Activated CD4-positive, alpha-beta T cell treated with anti-CD3 and anti-CD28 coated beads, Interleukin-2, amount 50 U/mL, for 4 hours (primary cell): ENCODE measurements around the gene NDUFB3.
"Not testable (repeated sequence)": the region's sequence is repeated elsewhere in the genome, so short reads cannot be mapped to it uniquely, and the experiment has no call there.

Source experiments
- DNase-seq, 2 experiments: peaks; one replicate each; pipeline ENCODE4 v3.0.0-alpha.2; 2020

NDUFB3 gene

DNA sequence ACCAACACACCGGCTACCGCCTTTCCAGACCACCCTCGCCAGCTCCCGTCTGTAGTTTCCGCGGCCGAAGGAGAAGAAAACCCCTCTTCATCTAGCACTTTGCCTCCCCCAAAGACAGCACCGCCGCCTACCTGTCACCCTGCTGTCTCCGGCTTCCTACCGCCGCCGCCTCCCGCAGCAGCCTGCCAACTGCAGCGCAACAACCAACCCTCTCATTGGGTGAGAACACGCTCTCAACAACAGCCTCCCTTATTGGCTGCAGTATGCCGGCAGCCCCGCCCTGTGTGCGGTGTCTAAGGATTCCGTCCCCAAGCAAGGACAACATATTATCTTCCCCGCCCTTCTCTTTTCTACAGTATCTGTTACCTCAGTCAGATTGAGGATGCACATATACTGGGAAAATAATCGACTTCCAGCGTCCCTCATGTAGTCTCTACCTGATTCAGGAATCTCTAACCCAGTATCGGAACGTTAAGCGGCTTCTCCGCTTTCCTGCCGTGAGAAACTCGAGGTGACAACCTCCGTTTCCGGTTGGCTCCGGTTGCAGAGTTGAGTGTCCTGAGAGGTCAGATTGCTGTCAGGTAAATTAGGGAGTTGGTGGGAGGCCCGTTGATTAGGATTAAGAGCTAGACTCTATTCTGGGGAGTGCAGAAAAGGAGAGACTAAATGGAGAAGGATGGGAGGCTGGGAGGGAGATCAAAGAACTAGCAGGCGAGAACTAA lies at the start of gene NDUFB3, which contains the start of gene HYCC2:
NDUFB3 (plus strand) TSS at position 523 of the 722 bp plus-strand sequence. CDS start 6,882 bp downstream, outside the sequence.
HYCC2 (minus strand) TSS at position 193 of the 722 bp plus-strand sequence. CDS start 47,662 bp downstream, outside the sequence.
- DNase-seq: peak; percentile 88 to 89

DNA sequence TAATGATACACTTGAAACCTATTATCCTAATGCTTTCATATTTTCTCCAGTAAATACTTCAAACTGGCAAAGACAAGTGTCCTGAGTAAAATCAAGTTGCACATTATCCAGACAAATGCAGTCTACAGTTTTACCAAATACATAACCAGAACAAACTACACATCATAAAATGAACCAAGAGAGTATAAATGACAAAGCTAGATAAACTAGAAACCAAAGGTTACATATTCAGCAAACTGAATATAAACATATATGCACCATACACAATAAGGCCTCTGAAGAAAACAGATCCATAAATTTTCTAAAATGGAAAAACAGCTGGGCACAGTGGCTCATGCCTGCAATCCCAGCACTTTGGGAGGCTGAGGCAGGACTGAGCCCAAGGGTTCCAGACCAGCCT lies 47.3 kb upstream of the NDUFB3 start:
- no peak for DNase-seq

DNA sequence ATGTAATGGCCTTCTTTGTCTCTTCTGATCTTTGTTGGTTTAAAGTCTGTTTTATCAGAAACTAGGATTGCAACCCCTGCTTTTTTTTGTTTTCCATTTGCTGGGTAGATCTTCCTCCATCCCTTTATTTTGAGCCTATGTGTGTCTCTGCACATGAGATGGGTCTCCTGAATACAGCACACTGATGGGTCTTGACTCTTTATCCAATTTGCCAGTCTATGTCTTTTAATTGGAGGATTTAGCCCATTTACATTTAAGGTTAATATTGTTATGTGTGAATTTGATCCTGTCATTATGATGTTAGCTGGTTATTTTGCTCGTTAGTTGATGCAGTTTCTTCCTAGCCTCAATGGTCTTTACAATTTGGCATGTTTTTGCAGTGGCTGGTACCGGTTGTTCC lies 37.4 kb upstream of the NDUFB3 start:
- DNase-seq: not testable (repeated sequence)

DNA sequence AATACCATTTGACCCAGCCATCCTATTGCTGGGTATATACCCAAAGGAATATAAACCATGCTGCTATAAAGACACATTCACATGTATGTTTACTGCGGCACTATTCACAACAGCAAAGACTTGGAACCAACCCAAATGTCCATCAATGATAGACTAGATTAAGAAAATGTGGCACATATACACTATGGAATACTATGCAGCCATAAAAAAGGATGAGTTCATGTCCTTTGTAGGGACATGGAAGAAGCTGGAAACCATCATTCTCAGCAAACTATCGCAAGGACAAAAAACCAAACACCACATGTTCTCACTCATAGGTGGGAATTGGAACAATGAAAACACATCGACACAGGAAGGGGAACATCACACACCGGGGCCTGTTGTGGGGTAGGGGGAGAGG lies 33.4 kb upstream of the NDUFB3 start:
- not testable (repeated sequence) for DNase-seq

DNA sequence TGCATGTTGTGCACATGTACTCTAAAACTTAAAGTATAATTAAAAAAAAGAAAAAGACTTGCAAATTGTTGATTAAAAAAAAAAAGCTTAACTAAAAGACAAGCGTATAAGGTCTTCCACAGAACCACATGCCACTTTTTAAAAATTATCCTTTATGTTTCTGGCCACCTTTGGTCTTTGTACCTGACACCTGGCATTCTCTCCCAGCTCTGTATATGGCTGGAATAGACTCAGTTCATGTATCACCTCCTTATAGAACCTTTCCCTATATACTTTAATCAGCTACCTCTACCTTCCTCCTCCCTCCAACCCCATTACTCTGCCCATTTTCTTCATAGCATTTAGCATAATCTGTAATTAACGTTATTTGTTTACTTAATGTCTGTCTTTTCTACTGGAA lies 32.9 kb upstream of the NDUFB3 start:
- no peak for DNase-seq

DNA sequence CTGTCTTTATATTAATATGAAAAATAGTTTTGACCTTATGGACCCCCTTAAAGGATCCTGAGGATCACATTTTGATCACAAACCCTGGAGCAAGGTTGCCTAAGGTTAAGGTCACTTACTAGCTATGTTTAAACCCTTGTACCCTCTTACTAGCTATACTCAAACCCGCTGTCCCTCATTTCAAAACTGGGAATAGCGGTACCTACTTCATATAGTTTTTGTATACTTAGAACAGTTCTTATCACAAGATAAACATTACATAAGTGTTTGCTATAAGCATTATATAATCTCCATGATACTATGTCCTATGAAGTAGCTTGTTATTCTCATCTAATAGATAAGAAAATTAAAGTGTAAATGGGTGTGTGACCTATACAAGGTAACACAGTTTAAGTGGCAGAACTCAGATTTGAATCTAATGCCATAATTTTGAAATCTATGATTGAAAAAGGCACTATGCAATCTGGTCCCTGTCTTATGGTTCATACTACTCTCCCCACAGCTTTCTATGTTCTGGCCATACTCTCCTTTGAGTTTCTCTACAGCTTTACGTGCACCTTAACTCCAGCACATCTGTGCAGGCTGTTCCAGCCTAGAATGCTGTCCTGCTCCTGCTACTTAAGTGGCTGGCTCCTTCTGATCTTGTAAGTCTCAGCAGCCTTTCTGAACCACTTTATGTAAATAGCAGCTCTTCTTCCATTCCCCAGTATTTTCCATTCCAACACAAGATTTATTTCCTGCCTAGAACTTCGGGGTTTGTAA lies 30.8 kb upstream of the NDUFB3 start:
- no peak for DNase-seq

DNA sequence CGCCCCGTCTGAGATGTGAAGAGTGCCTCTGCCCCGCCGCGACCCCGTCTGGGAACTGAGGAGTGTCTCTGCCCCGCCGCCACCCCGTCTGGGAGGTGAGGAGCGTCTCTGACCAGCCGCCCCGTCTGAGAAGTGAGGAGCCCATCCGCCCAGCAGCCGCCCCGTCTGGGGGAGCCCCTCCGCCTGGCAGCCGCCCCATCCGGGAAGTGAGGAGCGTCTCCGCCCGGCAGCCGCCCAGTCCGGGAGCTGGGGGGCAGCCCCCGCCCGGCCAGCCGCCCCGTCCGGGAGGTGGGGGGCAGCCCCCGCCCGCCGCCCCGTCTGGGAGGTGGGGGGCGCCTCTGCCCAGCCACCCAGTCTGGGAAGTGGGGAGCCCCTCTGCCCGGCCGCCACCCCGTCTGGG lies 29.4 kb upstream of the NDUFB3 start:
- DNase-seq: not testable (repeated sequence)

DNA sequence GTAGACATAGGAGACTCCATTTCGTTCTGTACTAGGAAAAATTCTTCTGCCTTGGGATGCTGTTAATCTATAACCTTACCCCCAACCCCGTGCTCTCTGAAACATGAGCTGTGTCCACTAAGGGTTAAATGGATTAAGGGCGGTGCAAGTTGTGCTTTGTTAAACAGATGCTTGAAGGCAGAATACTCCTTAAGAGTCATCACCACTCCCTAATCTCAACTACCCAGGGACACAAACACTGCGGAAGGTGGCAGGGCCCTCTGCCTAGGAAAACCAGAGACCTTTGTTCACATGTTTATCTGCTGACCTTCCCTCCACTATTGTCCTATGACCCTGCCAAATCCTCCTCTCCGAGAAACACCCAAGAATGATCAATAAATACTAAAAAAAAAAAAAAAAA lies 28.8 kb upstream of the NDUFB3 start:
- DNase-seq: not testable (repeated sequence)

DNA sequence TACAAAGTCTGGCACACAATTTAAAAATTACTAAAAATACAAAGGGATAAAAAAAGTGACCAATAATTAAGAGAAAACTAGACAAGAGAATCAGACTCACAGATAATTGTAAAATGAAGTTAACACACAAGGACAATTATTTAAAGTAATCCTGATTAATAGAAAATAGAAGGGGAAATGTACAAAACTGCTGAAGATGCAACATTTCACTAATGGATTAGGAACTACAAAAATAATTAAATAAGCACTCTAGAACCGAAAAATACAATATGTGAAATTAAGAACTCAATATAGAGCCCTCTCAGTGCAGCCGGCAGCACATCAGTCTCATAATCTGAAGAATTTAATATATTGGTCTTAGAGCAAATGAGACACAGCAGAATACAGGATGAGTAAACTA lies 24.9 kb upstream of the NDUFB3 start:
- DNase-seq: no peak

DNA sequence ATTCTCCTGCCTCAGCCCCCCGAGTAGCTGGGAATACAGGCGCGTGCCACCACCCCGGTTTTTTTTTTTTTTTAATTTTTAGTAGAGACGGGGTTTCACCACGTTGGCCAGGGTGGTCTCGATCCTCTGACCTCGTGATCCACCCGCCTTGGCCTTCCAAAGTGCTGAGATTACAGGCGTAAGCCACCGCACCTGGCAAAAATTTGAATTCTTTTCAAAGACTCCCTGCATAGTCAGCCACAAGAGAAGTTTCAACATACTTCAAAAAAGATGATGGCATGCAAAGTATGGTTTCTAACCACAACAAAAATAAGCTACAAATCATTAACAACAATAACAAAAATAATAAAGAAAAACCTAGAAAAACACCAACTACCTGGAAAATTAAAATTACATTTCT lies 22.3 kb upstream of the NDUFB3 start:
- DNase-seq: no peak

DNA sequence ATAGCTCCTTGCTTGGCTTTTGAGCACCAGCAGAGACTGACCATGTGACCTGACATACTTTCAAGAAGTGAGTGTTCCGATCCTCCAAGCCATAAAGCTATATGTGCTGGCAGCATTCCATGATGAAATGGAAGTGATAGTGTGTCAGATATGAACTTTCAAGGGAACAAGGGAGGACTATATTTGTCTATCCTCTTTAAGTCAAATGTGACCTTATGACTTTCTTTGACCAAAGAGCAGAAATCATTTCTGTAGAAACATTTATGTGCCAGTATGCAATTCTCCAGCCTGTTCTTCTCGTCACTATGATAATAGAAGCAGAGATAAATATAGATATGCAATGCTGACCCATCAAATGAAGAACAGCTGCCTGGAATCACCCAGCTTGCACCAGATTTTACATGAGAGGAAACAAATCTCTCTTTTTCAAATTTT lies 14.7 kb upstream of the NDUFB3 start:
- no peak for DNase-seq

DNA sequence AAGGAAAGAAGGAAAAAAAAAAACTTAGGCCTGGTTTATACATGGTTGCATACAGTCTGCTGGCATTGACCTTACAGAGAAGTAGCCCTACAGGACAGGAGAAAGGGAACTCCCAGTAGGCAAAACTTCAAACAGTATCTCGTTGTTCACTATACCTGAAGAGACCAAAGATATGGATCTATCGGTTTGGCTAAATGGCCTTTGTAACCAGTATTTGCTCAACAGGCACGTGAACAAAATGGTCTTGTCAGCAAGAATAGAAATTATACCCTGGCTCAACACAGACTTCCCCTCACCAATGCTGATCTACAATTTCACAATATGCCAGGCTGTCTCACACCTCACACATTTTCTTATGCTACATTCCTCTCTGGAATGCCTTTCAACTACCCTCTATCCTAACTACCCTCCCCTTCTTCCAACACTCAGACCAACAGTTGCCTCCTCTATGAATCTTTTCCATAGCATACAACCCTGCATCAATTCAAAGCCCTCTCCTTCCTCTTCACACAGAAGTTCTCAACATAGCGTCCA lies 14.0 kb upstream of the NDUFB3 start:
- no peak for DNase-seq

DNA sequence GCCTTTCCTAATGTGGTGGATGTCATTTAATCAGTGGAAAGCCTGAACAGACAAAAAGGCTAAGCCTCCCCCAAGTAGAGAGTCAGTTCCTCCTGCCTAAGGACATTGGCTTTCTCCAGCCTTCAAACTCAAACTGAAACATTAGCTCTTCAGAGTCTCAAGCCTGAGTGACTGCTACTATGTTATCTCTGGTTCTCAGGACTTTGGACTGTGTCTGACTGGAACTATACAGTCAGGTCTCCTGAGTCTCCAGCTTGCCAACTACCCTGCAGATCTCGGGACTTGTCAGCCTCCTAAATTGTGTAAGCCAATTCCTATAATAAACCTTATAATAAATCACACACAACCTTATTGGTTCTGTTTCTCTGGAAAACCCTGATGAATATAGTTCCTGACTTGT lies 12.9 kb upstream of the NDUFB3 start:
- DNase-seq: no peak

DNA sequence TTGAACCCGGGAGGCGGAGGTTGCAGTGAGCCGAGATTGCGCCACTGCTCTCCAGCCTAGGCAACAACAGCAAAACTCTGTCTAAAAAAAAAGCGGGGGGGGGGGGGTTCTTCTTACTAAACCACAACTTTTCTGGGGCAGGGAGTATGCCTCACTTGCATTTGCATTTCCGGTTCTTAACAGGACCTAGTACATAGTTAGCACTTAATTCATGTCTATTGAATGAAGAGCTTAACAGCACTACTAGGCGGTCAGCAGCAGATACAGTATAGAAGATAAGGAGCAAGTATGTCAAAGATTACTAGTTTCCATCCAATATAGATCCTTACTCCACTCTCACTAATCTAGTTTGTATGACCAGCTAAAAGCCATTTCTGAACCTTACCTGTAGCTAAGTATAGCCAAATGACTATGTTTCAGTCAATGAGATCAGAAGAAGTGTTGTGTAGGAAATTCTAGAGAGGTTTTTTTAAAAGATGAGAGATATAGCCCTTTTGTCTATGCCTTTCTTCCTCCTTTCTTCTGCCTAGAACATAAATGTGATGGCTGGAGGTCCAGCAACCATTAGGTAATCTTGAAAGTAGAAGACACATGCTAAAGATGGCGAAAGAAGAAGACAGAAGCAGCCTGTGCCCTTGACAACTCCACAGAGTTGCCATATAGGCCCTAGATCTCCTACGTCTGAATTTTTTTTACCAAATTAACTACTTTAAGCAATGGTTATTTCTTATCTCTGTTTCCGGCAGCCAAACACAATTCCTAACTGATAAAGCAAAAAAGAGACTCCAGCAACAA lies 11.6 kb upstream of the NDUFB3 start:
- DNase-seq: no peak

DNA sequence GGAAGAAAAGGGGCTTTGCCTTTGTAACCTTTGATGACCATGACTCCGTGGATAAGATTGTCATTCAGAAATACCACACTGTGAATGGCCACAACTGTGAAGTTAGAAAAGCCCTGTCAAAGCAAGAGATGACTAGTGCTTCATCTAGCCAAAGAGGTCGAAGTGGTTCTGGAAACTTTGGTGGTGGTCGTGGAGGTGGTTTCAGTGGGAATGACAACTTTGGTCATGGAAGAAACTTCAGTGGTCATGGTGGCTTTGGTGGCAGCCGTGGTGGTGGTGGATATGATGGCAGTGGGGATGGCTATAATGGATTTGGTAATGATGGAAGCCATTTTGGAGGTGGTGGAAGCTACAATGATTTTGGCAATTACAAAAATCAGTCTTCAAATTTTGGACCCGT lies 8.3 kb upstream of the NDUFB3 start:
- DNase-seq: not testable (repeated sequence)

DNA sequence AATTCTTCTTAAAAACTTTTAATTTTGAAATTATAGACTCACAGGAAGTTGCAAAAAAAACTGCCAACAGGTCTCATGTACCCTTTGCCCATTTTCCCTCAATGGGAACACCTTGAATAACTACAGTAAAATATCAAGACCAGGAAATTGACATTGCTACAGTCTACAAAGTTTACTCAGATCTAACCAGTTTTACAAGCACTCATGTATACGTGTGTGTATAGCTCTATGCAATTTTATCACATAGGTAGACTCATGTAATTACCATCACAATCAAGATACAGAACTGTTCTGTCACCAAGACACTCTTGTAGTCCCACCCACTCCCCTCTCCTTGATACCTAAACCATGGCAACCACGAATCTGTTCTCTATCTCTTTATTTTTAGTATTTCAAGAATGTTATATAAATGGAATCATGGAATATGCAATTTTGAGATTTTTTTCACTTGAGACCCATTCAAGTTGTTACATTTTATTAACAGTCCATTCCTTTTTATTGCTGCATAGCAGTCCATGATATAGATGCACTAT lies 6.9 kb upstream of the NDUFB3 start:
- DNase-seq: no peak

DNA sequence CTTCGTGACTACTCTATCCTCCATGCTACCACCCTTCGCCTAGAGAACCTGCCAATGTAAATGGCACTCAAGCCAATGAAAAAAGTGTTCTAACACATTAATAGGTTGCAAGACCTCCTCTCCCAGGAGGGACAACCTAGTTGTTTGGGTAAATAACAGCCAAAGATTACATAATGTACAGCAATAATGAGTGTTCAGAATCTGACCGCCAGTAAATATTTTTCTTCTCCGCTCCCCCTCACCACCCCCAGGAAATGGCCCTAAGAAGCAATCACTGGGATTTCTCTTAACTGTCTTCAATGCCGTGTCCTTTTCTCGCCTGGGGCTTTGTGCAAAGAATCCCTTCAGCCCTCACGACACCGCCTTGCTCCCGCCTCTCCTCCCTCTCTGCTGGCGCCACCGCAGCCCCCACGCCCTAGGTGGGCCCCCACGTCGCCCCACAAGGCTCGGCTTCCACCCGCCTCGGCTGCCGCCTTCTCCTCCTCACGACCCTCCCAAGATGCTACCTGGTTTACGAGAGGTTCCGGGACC lies 788 bp upstream of the NDUFB3 start:
- DNase-seq: no peak

DNA sequence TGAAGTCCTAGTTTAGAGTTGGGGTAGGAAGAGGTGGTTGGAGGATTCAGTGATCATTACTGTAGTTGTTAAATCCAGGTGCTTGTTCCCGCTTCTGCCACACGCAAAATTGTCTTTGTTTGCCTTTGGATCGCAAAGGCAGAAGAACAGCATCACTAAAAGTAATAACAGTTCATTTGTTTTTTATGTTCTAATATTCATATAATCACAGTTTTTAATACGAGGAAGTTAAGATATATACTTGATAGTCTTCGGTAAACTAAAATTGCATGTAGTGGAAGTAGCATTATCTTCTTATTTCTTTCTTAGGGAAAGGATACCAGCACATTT lies 365 bp downstream of the NDUFB3 start:
- DNase-seq: no peak

DNA sequence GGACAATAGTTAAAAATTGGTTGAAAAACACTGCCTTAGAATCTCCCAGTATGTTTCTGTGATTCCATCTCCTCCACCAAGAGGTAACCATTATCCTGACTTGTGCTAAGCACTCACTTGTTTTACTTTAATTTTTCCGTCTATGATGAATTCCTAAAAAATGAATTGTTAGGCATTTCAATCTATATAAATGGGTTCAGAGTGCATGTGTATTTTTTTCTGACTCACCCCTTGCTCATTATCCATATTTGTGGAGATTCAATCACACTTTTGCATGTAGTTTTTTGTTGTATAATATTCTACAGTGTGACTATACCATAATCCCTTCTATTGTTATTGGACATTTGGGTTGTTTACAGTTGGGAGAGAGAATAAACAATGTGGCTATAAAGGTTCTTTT lies 1.3 kb downstream of the NDUFB3 start:
- no peak for DNase-seq

DNA sequence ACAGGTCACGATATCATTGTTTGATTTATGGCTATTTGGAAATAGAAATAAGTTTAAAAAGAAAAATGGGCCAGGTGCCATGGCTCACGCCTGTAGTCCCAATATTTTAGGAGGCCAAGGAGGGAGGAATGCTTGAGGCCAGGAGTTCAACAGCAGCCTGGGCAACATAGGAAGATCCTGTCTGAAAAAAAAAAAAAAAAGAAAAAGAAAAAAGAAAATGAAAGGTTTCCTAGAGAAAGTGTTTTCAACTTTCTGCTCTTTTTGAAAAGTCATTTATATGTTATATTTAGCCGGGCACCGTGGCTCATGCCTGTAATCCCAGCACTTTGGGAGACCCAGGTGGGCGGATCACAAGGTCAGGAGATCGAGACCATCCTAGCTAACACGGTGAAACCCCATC lies 3.2 kb downstream of the NDUFB3 start:
- DNase-seq: no peak

DNA sequence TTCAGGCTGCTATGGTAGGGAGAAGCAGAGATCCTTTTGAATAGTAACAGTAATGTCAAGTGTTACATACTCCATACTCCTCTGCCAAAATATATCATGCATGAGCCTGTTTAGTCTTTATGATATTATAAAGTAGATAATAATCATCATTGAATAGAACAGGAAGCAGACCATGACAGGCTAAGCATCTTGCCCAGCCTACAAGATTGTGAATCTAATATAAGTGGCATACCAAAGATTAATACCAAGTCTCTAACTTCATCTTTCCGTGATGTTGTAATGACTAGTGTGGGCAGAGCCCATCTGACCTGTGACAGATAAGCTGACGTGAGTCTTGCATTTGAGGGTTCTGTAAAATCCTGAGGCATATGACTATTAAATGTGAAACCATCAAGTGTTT lies 13.1 kb downstream of the NDUFB3 start:
- DNase-seq: no peak

DNA sequence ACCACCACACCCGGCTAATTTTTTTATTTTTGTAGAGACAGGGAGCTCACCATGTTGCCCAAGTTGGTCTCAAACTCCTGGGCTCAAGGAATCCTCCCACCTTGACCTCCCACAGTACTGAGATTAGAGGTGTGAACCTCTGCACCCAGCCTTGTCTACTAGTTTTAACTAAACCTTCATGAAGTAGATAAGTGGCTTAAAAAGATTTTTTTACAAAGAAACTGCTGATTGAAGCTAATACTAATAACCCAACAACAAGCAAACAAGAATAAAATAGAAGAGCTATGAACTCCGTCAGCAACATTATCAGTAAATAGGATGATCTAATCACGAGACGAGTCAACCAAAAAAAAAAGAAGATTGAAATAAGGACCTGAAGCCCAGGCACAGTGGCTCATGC lies 18.8 kb downstream of the NDUFB3 start:
- DNase-seq: no peak

DNA sequence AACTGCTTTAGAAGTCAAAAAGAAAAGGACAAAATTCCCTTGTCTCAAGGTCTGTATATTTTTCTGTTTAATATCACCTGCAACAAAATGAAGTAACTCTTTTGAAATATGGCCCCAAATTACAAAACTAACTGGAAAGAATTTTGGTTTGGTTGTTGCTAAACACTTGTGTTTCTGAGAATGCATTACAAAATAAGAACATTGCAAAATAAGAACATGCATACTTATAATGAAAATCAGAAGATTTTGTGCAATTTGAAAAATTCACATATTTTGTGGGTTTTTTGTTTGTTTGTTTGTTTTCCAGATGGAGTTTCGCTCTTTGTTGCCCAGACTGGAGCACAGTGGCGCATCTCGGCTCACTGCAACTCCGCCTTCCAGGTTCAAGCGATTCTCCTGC lies 21.8 kb downstream of the NDUFB3 start:
- DNase-seq: no peak
